G401.6 (cell line): ENCODE measurements around the gene HINFP.

Experiments
- FAIRE-seq: peaks from 2 replicates; lab custom pipeline; 2012; peaks lifted over from hg19 to GRCh38; lab: Jason Lieb, UNC

HINFP gene, protein sequence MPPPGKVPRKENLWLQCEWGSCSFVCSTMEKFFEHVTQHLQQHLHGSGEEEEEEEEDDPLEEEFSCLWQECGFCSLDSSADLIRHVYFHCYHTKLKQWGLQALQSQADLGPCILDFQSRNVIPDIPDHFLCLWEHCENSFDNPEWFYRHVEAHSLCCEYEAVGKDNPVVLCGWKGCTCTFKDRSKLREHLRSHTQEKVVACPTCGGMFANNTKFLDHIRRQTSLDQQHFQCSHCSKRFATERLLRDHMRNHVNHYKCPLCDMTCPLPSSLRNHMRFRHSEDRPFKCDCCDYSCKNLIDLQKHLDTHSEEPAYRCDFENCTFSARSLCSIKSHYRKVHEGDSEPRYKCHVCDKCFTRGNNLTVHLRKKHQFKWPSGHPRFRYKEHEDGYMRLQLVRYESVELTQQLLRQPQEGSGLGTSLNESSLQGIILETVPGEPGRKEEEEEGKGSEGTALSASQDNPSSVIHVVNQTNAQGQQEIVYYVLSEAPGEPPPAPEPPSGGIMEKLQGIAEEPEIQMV

DNA sequence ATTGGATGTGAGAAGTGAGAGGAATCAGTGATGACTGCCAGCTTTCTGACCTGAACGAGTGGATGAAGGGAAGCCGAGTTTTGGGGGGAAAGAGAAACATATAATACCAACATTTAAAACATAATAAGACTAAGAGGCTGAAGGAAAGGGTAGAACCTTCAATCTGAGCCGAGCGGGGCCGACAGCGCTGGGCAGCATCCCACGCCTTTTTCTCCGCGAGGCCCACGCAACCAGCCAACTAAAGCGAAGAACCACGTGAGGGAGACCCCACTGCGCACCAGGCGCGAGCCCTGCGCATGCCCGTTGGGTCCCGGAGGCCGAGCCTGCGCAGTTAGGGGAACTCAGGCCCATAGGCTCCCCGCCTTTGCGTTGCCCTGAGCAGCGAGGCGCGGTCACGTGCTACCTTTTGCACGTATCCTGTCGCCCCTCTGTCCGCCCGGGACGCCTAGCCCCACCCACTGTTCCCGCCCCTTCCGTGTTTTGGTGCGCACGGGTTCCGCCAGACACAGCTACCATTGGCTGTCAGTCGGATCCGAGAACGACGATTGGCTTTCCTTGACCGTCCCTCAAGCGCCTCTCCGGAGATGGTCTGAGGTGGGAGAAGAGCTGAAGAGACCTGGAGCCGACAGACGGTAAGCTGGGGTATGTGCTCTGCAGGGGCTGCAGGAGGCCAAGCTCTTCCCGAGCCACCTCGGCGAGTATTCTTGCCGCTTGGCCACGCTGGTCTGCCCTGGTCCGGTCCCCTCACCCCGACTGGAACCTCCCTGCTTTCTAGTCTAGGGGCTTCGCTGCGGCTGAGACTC is at the start of gene HINFP:
Gene HINFP, plus strand, starts transcription at position 573 of the 803 bp plus-strand sequence. CDS start 5,365 bp downstream, outside the sequence.
- FAIRE-seq, result peak; percentile 98

DNA sequence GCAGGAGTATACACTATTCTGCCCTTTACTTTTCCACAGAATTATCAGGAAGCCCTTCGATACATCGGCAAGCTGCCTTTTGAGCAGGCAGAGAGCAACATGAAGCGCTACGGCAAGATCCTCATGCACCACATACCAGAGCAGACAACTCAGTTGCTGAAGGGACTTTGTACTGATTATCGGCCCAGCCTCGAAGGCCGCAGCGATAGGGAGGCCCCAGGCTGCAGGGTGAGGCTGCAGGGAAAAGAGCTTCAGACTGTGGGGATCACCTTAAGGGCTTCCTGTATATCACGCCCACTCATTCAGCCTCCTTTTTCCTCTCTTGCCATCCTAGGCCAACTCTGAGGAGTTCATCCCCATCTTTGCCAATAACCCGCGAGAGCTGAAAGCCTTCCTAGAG is 43.5 kb upstream of the HINFP start:
- no peak for FAIRE-seq

DNA sequence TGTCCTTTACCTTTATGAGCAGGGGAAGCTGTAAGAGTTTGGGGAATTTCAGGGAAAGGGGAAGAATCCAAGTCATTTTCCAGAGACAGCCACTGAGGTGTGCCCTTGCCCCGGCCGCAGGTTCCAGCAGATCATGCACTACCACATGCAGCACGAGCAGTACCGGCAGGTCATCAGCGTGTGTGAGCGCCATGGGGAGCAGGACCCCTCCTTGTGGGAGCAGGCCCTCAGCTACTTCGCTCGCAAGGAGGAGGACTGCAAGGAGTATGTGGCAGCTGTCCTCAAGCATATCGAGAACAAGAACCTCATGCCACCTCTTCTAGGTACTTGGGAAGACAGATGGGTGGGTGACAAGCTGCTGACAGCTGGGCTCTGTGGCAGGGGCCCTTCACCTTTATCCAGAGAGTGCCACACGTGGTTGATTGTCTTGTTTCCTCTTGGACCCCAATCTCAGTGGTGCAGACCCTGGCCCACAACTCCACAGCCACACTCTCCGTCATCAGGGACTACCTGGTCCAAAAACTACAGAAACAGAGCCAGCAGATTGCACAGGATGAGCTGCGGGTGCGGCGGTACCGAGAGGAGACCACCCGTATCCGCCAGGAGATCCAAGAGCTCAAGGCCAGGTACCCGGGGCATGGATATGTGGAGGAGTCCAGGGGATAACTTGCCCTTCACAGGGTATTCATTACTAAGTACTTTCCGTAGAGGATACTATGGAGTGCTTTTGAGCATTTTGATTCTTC is 42.5 kb upstream of the HINFP start:
- no peak for FAIRE-seq

DNA sequence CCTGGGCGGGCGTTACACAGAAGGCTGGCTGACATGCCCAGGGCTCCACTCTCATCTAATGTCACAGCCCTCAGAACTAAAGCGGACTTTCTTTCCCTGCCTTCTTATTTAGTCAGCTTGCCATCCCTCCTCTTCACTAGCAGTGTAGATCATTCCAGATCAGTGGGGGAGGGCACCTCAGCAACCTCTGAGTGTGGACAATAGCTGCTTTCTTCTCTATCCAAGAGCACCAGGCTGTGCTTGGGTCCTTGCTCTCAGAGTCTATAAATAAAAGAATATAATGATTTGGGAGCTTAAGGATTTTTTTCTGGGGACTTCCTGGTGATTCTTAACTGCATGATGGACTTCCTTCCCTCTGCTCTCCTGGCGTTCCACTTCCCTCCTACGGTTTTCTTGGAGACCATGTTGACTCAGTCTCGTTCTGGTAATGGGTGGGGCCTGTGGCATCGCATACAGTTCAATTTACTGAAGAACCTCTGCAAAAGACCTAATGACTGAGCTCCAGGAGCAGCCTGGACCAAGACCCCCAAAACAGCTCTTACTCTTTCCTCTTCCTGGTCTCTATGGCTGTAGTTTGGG is 39.6 kb upstream of the HINFP start:
- no peak for FAIRE-seq

DNA sequence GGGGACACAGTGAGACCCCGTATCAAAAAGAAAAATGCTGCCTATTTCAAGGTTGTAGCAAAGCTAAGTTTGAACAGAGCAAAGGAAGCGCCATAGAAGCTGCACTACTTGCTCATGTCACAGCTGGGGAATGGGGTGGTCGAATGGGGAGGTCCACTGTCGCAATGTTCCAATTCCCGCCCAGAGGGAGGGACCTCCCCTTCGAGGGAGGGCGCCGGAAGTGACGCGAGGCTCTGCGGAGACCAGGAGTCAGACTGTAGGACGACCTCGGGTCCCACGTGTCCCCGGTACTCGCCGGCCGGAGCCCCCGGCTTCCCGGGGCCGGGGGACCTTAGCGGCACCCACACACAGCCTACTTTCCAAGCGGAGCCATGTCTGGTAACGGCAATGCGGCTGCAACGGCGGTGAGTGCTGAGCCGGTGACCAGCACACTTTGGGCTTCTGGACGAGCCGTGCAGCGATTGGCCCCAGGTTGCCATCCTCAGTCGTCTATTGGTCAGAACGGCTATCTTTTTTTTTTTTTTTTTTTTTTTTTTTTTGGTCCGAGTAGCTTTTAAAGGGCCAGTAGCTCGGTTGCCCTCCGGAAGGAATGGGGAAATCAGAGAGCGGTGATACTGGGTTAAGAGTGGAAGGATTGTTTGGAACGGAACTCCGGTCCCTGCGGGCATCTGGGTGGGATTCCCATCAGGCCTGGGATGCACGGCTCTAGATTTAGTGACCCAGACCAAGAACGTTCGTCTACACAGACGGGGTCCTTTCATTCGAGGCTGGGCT is 36.5 kb upstream of the HINFP start, which contains the start of gene HMBS:
Gene HMBS, plus strand, starts transcription at position 219 of the 774 bp plus-strand sequence. Its CDS starts 153 bp downstream, at position 372.
- FAIRE-seq, result peak; percentile 93

DNA sequence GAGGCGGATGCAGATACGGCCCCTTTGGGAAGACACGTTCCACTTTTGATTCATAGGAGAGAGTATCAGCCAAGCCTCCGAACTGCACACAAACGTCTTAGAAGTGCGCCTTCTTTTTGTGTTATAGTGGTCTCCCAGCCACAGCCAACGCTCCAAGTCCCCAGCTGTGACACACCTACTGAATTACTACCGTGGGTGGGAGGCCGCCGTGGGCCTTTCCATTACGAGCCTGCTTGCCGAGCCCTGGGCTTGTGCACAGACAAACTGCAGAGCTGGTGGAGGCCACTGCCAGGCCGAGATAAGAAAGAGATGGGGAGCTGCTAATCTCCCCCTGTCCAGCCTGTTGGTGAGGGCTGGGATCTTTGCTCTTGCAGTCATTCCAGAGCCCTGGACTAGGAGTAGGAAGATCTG is 35.9 kb upstream of the HINFP start:
- no peak for FAIRE-seq

DNA sequence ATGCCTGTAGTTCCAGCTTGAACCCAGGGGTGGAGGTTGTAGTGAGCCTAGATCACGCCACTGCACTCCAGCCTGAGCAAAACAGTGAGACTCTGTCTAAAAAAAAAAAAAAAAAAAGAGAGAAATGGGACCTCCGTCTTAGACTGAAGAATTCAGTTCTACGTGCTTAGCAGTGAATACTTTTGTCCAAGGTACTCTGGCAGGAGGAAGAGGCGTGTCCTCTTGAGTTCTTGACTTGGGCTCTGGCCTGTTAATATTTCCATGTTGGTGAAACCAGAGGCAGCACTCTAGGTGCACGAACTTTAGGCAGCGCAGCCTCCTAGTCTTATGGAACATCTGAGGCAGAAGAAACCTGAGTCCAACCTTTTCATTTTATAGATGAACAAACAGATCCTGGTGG is 34.3 kb upstream of the HINFP start:
- no peak for FAIRE-seq

DNA sequence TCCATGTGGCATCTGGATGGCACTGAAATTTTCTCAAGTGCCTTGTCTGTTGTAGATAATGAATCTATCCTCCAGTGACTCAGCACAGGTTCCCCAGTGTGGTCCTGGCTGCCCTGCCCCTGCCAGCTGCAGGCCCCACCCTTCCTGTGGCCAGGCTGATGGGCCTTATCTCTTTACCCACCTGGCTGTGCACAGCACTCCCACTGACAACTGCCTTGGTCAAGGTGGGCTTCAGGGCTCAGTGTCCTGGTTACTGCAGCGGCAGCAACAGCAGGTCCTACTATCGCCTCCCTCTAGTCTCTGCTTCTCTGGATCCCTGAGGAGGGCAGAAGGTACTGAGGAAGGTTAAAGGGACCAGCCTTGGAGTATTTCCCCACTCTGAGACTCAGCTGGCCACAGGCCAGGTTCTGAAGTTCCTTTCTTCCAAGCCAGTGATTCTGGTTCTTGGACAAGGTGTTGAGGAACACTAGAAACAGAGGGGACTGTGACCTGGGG is 33.6 kb upstream of the HINFP start:
- no peak for FAIRE-seq

DNA sequence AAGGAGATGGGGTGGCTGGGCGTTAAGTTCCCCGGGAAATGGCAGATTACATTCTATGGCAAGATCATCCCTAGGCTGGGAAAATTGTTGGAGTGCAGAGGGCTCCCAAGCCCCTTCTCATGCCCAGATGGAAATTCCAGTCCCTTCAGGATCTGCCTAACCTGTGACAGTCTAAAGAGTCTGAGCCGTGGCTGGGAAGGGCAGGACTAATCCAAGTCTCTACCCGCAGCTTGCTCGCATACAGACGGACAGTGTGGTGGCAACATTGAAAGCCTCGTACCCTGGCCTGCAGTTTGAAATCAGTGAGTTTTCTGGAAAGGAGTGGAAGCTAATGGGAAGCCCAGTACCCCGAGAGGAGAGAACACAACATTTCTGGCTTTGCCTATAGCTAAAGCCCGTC is 33.0 kb upstream of the HINFP start:
- FAIRE-seq, result no peak

DNA sequence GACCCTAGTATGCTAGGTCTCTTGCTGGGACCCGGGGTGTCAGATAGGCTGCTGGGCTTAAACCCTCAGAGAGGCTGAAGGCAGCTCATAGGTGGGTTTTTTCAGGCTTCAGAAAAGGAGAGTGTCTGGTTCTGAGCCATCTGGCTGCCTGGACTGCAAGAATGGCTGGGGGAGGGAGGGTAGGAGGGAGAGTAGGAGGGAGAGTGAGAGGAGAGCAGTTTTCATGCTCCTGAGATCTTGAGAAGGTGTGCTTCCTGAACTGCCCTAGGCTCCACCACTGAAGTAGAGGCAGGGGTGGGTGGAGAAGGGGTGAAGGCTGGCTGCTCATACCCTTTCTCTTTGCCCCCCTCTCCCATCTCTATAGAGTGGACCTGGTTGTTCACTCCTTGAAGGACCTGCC is 32.1 kb upstream of the HINFP start:
- no peak for FAIRE-seq

DNA sequence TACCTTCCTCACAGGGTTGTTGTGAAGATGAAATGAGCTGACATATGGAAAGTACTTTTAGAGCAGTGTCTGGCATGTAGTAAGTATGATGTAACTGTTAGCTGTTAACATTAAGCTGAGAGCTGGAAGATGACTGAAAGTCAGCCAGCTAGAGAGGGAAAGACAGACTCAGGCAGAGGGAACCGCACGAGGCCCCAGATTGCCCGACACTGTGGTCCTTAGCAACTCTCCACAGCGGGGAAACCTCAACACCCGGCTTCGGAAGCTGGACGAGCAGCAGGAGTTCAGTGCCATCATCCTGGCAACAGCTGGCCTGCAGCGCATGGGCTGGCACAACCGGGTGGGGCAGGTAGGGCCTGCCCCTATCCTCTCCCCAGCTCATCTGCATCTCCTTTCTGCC is 30.2 kb upstream of the HINFP start:
- FAIRE-seq, result no peak

DNA sequence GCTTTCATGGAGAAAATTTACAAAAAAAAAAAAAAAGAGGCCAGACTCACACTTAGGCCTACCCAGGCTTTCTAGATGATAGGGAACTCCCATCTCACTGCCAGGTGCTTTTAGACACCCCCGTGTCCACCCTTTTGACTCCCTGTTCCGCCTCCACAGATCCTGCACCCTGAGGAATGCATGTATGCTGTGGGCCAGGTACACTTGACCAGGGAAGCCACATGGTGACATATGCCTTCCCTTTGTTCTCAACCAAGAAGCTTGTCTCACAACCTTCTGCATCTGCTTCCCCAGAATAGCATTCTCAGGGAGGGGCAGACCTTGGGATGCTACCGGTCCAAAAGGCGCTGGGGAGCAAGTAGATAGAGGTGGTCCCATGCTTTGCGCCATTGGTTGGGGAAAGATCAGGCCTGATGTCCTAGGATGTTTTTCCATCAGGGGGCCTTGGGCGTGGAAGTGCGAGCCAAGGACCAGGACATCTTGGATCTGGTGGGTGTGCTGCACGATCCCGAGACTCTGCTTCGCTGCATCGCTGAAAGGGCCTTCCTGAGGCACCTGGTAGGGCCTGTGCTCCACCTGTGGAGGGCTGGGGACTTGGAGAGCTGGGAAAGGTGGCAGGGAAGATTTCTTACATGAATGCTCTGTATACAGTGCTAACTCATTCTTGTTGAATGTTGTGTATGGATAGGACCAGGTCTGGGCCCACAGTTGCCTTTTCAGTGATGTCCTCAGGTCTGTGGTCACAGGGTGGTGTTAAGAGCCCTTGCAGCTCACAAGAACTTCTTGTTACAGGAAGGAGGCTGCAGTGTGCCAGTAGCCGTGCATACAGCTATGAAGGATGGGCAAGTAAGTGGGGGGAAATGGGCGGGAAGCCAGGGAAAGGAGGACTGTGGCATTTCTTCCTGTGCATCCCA is 29.2 kb upstream of the HINFP start:
- no peak for FAIRE-seq

DNA sequence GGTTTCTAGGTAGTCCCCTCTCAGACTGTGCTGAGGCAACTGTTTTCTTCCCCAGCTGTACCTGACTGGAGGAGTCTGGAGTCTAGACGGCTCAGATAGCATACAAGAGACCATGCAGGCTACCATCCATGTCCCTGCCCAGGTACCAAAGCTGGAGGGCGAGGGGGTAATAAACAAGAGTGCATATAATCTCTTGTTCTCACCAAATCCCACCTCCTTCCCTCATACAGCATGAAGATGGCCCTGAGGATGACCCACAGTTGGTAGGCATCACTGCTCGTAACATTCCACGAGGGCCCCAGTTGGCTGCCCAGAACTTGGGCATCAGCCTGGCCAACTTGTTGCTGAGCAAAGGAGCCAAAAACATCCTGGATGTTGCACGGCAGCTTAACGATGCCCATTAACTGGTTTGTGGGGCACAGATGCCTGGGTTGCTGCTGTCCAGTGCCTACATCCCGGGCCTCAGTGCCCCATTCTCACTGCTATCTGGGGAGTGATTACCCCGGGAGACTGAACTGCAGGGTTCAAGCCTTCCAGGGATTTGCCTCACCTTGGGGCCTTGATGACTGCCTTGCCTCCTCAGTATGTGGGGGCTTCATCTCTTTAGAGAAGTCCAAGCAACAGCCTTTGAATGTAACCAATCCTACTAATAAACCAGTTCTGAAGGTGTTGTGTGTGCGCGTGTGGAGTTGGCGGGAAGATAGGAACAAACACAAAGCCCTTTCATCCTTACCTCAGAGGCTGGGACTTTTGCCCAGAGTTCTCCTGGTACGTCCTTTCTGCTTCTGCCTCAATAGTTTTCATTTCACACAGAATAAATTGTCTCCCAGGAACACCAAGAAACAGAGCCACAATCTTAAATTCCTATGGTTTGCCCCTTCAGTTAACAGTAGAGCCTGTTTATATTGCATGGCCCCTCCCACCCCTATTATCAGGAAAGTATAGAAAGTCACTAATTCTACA is 28.2 kb upstream of the HINFP start:
- no peak for FAIRE-seq

DNA sequence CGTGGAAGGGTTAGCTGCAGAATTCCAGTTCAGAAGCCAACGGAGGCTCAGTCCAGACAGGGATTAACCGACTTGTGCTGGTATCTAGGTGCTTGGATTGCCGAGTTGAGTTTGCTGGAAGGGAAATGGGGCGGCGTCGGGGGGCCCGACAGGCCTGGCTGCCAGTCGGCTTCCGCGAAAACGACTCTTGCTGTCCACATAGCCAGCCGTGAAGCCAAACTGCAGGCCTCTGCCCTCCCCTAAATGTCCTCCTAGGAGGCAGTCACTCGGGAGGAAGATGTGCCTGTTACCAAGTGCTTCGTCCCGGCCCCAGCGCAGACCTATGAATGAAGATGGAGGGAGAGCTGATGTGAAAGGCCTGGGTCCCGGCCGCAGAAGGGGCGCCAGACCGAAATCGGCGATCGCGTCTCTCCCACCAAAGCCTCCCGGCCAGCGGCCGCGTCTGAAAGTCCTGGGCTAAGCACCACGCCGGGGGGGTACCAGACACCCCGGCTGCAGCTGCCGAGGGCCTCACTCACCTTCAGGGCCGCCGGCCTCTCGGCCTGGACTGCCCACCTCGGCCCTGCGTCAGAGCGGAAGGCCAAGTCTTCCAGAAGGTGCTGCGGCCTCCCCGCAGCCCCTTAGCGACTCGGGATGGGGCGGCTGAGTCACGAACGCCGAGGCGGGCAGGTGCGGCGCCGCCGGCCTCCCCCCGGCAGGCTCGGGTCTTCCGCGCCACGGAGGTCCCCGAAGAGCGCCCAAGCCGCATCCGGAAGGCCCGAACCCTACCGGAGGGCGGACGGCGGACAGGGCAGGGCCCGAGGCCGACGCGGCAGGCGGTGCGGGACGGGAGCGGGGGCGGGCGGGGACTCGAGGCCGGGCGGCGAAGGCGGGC is 27.2 kb upstream of the HINFP start:
- FAIRE-seq, result no peak

DNA sequence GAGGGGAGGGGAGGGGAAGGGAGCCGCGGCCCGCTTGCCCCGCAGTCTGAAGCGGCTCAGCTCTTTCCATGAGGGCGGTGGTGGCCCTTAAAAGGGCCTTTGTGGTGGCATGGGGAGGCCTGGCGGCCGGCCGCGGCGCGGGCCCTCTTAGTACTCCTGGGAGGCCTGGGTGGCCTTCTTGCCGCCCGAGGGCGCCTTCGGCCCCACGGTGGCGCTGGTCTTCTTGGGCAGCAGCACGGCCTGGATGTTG is 26.6 kb upstream of the HINFP start:
- FAIRE-seq, result no peak

DNA sequence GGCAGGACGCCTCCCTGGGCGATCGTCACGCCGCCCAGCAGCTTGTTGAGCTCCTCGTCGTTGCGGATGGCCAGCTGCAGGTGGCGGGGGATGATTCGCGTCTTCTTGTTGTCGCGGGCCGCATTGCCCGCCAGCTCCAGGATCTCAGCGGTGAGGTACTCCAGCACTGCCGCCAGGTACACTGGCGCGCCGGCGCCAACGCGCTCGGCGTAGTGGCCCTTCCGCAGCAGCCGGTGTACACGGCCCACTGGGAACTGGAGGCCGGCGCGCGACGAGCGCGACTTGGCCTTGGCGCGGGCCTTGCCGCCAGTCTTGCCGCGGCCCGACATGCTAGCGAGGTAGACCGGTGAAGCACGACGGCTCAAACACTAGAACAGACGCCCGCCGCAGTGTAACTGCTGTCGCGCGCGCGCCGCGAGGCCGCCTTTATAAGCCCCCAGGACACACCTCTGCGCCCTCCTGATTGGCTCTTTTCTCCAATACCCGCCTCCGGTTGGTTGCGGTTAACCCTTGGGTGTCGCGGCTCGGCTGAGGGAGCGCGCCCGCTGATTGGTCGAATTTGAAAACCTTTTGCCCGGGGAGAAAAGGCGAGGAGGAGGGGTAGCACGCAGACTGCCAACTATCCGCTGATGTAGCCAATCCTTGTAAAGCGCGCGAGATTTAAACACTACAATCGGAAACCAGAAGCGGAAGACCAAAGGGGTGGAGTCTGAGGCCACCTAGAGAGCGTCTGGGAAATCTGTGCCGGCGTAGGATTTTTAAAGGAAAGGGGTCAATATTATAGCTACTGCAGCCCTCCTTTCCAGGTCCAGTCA is 26.1 kb upstream of the HINFP start:
- peak; percentile 100 for FAIRE-seq

DNA sequence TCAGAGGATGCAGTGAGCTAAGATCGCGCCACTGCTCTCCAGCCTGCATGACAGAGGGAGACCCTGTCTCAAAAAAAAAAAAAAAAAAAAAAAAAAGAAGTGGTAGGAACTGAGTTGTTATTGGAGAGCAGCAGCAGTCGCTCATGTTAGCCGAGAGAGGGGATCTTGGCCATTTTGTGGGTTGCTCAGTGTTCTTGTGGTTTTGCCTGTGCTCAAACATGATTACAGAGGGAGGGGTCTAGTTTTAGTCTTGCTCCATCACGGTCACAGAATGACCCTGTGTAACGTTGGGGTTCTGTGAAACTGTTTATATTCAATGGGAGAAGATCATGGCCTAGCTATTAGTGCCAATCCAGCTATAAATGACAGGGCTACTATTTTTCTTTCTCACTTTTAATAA is 21.7 kb upstream of the HINFP start:
- FAIRE-seq, result no peak
